GM18511 (cell line): Measurements from ENCODE around the gene BCAR3.
"Not testable (repeated sequence)": the region's sequence is repeated elsewhere in the genome, so short reads cannot be mapped to it uniquely, and the experiment has no call there.

ENCODE experiments used
- ATAC-seq: cut with Tn5 transposase; IDR thresholded peaks from one replicate; pipeline ENCODE4 v1.9.1; 2021; ENCODE audit warnings: mild to moderate bottlenecking, moderate library complexity; ENCODE audit not compliant: unreplicated experiment

BCAR3 gene

GRCh38 chr1:93554883-93555872, 126.5 kb downstream of the BCAR3 start:
- no peak for ATAC-seq

- ATAC-seq: not testable (repeated sequence)
Observed at GRCh38 chr1:93553886-93554490, 127.6 kb downstream of the BCAR3 start.

DNA sequence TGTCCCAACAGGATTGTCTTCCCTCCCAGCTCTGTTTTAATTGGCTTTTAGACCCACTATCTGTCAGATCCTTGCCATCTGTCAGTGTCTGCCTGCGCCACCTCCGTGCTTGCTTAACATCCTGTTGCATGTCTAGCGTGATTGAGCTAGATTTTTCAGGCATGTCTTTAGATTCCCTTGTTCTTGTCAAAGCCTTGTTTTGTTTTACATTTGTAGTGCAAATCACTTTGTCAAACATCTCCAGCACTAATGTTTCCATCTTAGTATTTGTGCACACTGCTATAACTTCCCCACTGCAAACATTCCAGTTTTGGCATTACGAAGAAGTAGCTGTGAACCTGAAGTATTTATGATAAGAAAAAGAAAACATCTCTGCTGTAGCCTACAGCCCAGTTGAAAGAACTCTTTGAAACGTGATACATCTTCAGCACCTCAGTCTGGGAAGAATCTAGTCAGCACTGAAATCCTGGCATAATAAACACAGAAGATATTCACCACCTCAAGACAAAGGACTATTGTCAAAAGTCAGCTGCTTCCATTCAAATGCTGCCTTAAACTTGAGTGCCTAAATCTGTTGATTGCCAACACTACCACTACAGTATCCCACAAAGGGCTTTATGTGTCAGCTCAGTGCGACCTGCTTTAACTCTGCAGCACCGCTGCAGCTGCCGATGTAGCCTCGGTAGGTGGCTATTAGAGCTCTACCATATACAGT, 128.7 kb downstream of the BCAR3 start:
- no peak for ATAC-seq

GRCh38 chr1:93549811-93550210, 131.8 kb downstream of the BCAR3 start:
- no peak for ATAC-seq

GRCh38 chr1:93549131-93549530, 132.5 kb downstream of the BCAR3 start:
- ATAC-seq: no peak

- no peak for ATAC-seq
Observed at GRCh38 chr1:93546162-93546863, 135.3 kb downstream of the BCAR3 start.

DNA sequence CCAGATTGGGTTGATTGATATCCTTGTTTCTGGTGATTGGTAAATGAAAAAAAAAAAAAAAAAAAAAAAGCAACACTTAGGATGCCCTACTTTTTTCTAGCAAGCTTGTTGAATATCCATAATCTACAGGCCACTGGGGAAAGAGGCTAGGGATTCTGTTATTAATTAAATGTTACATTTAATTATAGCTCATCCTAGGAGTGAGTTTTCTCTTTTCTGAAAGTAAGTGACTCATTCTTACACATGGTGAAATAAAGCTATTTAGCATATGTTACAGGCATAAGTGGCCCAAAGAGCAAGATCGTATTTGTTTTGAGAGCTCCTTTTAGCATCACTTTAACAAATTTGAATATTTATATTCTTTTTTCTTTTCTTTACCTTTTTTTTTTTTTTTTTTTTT, 139.2 kb downstream of the BCAR3 start:
- ATAC-seq: no peak

DNA sequence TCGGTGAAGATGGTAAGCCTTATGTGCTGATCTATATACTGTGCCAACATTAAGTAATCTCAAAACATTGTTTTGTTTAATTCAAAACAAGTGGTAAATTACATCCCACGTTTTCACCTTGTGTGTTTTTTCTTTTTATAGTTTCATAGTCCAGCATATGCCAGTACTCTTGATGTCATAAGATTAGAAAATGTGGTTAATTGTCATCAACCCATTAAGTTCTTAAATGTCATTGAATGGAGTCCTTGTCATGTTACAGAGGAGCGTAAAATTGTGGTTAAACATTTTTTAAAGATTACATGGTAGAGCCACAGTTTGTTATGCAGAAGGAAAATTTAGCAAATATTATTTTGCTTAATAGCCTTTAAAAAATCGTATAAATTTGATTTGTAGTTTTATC, 140.6 kb downstream of the BCAR3 start:
- ATAC-seq: no peak

DNA sequence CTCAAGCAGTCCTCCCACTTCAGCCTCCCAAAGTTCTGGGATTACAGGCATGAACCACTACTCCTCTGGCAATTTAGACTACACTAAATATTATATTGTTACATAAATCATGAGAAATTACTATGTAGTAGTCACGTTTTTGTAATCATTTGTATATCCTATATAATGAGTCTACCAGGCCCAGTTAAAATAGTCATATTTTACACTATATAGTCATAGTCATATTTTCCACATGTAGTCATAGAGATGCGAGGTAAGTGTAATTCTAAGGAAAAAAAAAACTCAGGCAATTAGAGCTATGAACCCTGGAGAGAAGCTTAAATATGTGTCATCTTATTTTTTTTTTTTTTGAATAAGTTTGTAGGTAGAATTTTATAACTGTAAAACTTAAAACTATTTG, 143.7 kb downstream of the BCAR3 start:
- no peak for ATAC-seq

DNA sequence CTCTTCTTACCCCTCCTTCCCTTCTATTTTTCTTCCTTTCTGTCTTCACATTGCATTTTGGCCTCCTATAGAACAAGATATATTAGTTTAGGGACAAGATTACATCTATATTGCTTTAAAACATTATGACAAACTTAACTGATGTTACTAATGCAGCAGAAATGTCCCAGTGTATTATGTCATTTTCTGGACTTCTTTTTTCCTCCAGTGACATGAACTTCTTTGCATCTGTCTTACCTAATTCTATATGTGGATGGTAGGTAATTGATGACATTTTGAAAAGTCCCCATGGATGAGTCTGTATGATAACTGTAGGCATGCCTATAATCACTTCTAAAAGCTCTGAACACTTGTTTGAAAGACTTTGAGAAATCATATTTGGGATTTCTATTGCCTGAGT, 144.2 kb downstream of the BCAR3 start:
- ATAC-seq: no peak

DNA sequence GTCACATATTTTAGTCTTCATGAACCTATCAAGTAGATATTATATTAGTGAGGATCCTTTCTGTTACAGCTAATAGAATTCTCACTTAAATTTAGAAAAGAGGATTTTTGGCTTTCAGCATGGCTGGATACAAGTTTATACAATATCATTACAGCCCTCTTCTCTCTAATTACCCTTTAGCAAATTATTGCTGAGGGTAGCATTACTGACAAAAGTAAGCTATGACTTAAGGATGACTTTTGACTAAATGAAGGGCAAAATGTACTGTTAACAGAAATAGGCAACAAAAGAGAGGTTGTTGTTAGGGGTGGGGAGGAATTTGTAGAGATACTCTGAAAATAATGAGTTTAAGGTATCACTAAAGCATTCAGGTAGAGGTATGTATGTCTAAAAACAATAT, 148.0 kb downstream of the BCAR3 start:
- no peak for ATAC-seq

- ATAC-seq: no peak
Observed at GRCh38 chr1:93532780-93533378, 148.8 kb downstream of the BCAR3 start.

GRCh38 chr1:93531193-93531592, 150.4 kb downstream of the BCAR3 start:
- ATAC-seq: no peak

- ATAC-seq: no peak
Observed at GRCh38 chr1:93528412-93528811, 153.2 kb downstream of the BCAR3 start.

GRCh38 chr1:93526431-93526830, 155.2 kb downstream of the BCAR3 start:
- no peak for ATAC-seq

DNA sequence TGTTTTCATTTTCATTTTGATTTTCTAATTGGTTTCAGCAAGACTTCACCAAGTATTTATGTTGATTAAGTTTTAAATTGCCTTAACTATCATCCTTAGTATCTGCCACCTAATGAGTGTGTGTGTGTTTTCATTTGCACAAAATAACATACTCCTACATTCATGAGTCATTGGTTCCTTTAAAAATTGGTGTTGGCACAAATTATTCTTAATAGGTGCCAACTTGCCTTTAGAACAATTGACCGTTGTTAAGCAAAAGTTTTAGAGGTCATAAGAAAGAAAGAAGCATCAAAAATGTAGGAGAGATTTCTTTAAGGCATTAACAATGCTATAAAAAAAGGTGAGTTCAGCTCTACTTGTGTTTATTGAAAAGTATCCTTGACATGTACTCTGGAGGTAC, 156.2 kb downstream of the BCAR3 start:
- no peak for ATAC-seq

DNA sequence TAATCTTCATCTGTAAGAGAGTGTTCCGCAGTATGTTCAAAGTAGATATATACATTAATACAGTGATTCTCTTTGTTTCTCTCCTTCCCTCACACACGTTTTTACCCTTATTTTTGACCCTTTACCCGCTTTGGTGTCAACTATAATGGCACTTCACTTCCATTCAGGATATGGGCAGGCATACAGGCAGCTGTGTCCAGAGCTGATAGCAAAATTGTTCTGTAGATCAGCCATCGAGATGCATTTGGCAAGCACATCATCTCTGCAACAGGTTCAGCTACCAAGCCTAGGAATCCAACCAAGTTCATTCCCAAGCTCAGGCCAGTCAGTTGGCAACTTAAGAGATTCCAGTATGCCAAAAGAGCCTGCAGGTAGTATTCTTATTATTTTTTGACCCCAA, 158.9 kb downstream of the BCAR3 start:
- ATAC-seq: no peak

DNA sequence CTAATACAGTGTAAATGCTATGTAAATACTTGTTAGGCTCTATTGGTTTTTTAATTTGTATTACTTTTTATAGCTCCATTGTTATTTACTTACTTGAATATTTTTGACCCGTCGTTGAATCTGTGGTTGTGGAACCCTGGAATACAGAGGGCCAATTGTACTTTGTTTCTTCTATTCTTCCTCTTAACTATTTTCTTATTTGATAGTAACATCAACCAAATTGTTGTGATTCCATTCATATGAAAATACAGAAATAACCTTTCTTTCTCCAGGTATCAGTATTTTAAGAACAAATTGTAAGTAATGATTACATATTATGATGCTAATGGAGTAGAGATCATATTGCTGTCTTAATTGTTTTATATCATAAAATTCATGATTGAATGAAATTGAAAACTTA, 160.0 kb downstream of the BCAR3 start:
- ATAC-seq: no peak

- ATAC-seq: no peak
Observed at GRCh38 chr1:93519199-93519829, 162.3 kb downstream of the BCAR3 start.

GRCh38 chr1:93518516-93518915, 163.1 kb downstream of the BCAR3 start:
- ATAC-seq: no peak
